HG03095 (cell line): ENCODE measurements around the gene MAP10.
"Not testable (repeated sequence)": the region's sequence is repeated elsewhere in the genome, so short reads cannot be mapped to it uniquely, and the experiment has no call there.

Experiments
- ATAC-seq: cut with Tn5 transposase; IDR thresholded peaks from one replicate; pipeline ENCODE4 v1.9.1; 2021; ENCODE audit warnings: moderate library complexity; ENCODE audit not compliant: unreplicated experiment

Gene MAP10

GRCh38 chr1:232805269-232806185, at the start of gene MAP10:
MAP10 (plus strand) TSS chr1:232805416; CDS start chr1:232805450, 34 bp downstream.
- ATAC-seq, result peak; percentile 87

GRCh38 chr1:232764458-232765251, 40.6 kb upstream of the MAP10 start:
- ATAC-seq, result no peak

- ATAC-seq, result no peak
These were observed 39.7 kb upstream of the MAP10 start for GRCh38 chr1:232765542-232765941.

- no peak for ATAC-seq
These were observed 38.9 kb upstream of the MAP10 start for GRCh38 chr1:232766241-232766890.

GRCh38 chr1:232766904-232767303, 38.3 kb upstream of the MAP10 start:
- no peak for ATAC-seq

GRCh38 chr1:232767305-232768074, 37.7 kb upstream of the MAP10 start:
- ATAC-seq, result no peak

- ATAC-seq, result no peak
These were observed 36.4 kb upstream of the MAP10 start for GRCh38 chr1:232768793-232769192.

GRCh38 chr1:232769733-232770132, 35.5 kb upstream of the MAP10 start:
- ATAC-seq, result no peak

- ATAC-seq, result no peak
These were observed 31.5 kb upstream of the MAP10 start for GRCh38 chr1:232773752-232774151.

GRCh38 chr1:232776526-232777106, 28.6 kb upstream of the MAP10 start:
- ATAC-seq, result no peak

GRCh38 chr1:232780354-232780753, 24.9 kb upstream of the MAP10 start:
- no peak for ATAC-seq

GRCh38 chr1:232784794-232785193, 20.4 kb upstream of the MAP10 start:
- no peak for ATAC-seq

- ATAC-seq, result not testable (repeated sequence)
These were observed 19.6 kb upstream of the MAP10 start for GRCh38 chr1:232785630-232786029.

- ATAC-seq, result no peak
These were observed 18.3 kb upstream of the MAP10 start for GRCh38 chr1:232786845-232787455.

- no peak for ATAC-seq
These were observed 16.9 kb upstream of the MAP10 start for GRCh38 chr1:232788235-232788872.

GRCh38 chr1:232789651-232790050, 15.6 kb upstream of the MAP10 start:
- no peak for ATAC-seq

GRCh38 chr1:232792949-232793348, 12.3 kb upstream of the MAP10 start:
- ATAC-seq, result no peak

GRCh38 chr1:232793944-232794343, 11.3 kb upstream of the MAP10 start:
- ATAC-seq, result no peak

- no peak for ATAC-seq
These were observed 9.6 kb upstream of the MAP10 start for GRCh38 chr1:232795497-232796053.
